ENCODE results near the gene OPN1SW.

- TF ChIP-seq POLR2A (IDR thresholded peaks at IDR 0.05), result no peak
- TF ChIP-seq, protein P1, sequence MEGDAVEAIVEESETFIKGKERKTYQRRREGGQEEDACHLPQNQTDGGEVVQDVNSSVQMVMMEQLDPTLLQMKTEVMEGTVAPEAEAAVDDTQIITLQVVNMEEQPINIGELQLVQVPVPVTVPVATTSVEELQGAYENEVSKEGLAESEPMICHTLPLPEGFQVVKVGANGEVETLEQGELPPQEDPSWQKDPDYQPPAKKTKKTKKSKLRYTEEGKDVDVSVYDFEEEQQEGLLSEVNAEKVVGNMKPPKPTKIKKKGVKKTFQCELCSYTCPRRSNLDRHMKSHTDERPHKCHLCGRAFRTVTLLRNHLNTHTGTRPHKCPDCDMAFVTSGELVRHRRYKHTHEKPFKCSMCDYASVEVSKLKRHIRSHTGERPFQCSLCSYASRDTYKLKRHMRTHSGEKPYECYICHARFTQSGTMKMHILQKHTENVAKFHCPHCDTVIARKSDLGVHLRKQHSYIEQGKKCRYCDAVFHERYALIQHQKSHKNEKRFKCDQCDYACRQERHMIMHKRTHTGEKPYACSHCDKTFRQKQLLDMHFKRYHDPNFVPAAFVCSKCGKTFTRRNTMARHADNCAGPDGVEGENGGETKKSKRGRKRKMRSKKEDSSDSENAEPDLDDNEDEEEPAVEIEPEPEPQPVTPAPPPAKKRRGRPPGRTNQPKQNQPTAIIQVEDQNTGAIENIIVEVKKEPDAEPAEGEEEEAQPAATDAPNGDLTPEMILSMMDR (IDR thresholded peaks at IDR 0.05), result no peak
Measured at GRCh38 chr7:128807191-128807590, 31.6 kb upstream of the OPN1SW start.
